Measurements from ENCODE around the gene WDR88. TPM values are rescaled to one million over a fixed set of nuclear protein-coding genes. Genes with fewer than 3 reads are reported as not detected.

Gene WDR88
- total and polyA plus RNA-seq, 10 of the 15 experiments (the other 5 are each of a cell fraction or from before 2014, with no cell fraction given): 0.19 to 0.34 TPM; not detected in 8

DNA sequence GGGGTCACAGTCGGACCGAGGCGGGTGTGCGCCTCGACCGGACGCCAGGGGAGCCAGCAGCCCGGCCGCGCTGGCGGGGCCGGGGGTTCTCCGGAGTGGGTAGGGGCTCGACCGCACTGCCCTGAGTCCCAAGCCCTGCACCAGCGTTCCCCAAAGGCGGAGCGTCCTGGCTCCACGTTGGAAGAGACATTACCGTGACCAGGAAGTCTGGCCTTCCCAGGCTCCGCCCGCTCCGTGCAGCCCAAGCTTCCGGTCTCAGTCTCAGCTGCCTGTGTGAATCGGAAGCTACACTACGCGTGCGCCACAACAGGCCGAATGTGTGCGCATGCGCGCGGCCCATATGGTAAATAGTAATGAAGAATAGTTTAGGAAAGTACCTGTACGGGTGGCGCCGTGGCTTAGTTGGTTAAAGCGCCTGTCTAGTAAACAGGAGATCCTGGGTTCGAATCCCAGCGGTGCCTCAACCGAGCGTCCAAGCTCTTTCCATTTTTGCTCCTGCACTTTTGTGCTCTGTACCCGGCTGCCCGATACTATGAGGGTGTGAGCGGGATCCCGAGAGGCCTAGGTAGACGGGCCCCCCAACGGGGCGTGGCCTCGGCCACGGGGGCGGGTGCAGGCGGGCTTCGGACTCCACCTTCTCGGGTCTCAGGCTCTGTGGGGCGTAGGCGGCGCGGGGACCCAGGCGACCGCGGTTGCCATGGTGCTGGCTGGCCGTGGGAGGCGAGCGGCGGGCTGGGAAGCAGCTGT is 44.9 kb downstream of the WDR88 start (continued):
- no peak for TF ChIP-seq ZNF592 (IDR thresholded peaks at IDR 0.05)
- peak; percentile 25; the same call in 1 of the 2 replicates for TF ChIP-seq LARP7 (IDR thresholded peaks at IDR 0.05)
- TF ChIP-seq CREB1 (IDR thresholded peaks at IDR 0.05; ENCODE audit: low read depth): peak; percentile 45
- no peak; the same call in 1 of the 2 replicates for TF ChIP-seq POLR2AphosphoS2 (IDR thresholded peaks at IDR 0.05; ENCODE audit: low read depth, low read length)
- no peak for TF ChIP-seq IRF4 (IDR thresholded peaks at IDR 0.05; ENCODE audit: low read depth, low read length)
- no peak for TF ChIP-seq EZH2 (IDR thresholded peaks at IDR 0.05; ENCODE audit: borderline replicate concordance, control insufficient read depth, low read depth, low read length)
- 0 out of 2 replicates have a peak, but pooled peaks have one; percentile 85 for TF ChIP-seq RBBP5 (conservative IDR thresholded peaks at IDR 0.05)
- no peak for TF ChIP-seq E2F8 (IDR thresholded peaks at IDR 0.05; ENCODE audit: low read depth, partially characterized antibody)
- TF ChIP-seq IRF3 (IDR thresholded peaks at IDR 0.05): no peak
- peak; percentile 82; the same call in 1 of the 2 replicates for TF ChIP-seq TCF3 (IDR thresholded peaks at IDR 0.05; ENCODE audit: borderline replicate concordance, insufficient read depth, low read depth, low read length)
- peak; percentile 93 for TF ChIP-seq SMAD5 (IDR thresholded peaks at IDR 0.05; ENCODE audit: low read depth)
- TF ChIP-seq, protein P1, sequence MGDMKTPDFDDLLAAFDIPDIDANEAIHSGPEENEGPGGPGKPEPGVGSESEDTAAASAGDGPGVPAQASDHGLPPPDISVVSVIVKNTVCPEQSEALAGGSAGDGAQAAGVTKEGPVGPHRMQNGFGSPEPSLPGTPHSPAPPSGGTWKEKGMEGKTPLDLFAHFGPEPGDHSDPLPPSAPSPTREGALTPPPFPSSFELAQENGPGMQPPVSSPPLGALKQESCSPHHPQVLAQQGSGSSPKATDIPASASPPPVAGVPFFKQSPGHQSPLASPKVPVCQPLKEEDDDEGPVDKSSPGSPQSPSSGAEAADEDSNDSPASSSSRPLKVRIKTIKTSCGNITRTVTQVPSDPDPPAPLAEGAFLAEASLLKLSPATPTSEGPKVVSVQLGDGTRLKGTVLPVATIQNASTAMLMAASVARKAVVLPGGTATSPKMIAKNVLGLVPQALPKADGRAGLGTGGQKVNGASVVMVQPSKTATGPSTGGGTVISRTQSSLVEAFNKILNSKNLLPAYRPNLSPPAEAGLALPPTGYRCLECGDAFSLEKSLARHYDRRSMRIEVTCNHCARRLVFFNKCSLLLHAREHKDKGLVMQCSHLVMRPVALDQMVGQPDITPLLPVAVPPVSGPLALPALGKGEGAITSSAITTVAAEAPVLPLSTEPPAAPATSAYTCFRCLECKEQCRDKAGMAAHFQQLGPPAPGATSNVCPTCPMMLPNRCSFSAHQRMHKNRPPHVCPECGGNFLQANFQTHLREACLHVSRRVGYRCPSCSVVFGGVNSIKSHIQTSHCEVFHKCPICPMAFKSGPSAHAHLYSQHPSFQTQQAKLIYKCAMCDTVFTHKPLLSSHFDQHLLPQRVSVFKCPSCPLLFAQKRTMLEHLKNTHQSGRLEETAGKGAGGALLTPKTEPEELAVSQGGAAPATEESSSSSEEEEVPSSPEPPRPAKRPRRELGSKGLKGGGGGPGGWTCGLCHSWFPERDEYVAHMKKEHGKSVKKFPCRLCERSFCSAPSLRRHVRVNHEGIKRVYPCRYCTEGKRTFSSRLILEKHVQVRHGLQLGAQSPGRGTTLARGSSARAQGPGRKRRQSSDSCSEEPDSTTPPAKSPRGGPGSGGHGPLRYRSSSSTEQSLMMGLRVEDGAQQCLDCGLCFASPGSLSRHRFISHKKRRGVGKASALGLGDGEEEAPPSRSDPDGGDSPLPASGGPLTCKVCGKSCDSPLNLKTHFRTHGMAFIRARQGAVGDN (IDR thresholded peaks at IDR 0.05): peak; percentile 71
- TF ChIP-seq POLR2A (IDR thresholded peaks at IDR 0.05; ENCODE audit: low read depth, low read length): peak; percentile 99
- TF ChIP-seq, protein P2, sequence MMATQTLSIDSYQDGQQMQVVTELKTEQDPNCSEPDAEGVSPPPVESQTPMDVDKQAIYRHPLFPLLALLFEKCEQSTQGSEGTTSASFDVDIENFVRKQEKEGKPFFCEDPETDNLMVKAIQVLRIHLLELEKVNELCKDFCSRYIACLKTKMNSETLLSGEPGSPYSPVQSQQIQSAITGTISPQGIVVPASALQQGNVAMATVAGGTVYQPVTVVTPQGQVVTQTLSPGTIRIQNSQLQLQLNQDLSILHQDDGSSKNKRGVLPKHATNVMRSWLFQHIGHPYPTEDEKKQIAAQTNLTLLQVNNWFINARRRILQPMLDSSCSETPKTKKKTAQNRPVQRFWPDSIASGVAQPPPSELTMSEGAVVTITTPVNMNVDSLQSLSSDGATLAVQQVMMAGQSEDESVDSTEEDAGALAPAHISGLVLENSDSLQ (IDR thresholded peaks at IDR 0.05): peak; percentile 31; the same call in 1 of the 2 replicates

All from GM12878 (cell line).